Motor neuron (in vitro differentiated cells): ENCODE results near the gene SIPA1L3. TPM values are rescaled to one million over a fixed set of nuclear protein-coding genes. Genes with fewer than 3 reads are reported as not detected.
A peak's percentile ranks its signal among the peaks of the same experiment; 100 is the strongest.
"Not testable (repeated sequence)": the region's sequence is repeated elsewhere in the genome, so short reads cannot be mapped to it uniquely, and the experiment has no call there.

Experiments used
- ATAC-seq, 8 experiments: fragments of 200-7000 bp; cut with Tn5 transposase; replicated peaks in 6 of 8; 2 replicates each; pipeline ENCODE4 v1.8.0; 2021; ENCODE audit warnings: mild to moderate bottlenecking in 8 of 8, moderate library complexity in 8 of 8
- H3K27ac ChIP-seq, 2 donors: fragments of 250-450 bp; sonication (Bioruptor Pico); 2 replicates each; pipeline ENCODE4 v1.9.0; 2021; ENCODE audit warnings: antibody characterized with exemption in 2 of 2, mild to moderate bottlenecking in 2 of 2, moderate library complexity in 1 of 2
- H3K4me1 ChIP-seq, 2 donors: fragments of 250-450 bp; sonication (Bioruptor Pico); replicated peaks in 1 of 2; 2 replicates each; pipeline ENCODE4 v1.6.1; 2021; ENCODE audit warnings: antibody characterized with exemption in 2 of 2, mild to moderate bottlenecking in 2 of 2, moderate library complexity in 1 of 2
- H3K4me3 ChIP-seq, 5 donors: fragments of 250-450 bp; sonication (Bioruptor Pico); 2 replicates each; pipeline ENCODE4 v1.9.0; 2021; ENCODE audit warnings: antibody characterized with exemption in 5 of 5, mild to moderate bottlenecking in 5 of 5, moderate library complexity in 4 of 5
- WGBS, 10 experiments: fragments of 450-650 bp; shearing (Covaris generic); methylation state at CpG; one replicate each; pipeline ENCODE4 v1.0.0; 2022; 5-methylcytosine and 5-hydroxymethylcytosine counted together
- in situ Hi-C, 9 experiments: fragments of 400-800 bp; cut with MboI; loops; one replicate each; pipeline ENCODE4 v1.15.0; 2021; ENCODE audit warnings: low sequenced_read_pairs in 9 of 9, low pct_unique_long_range_greater_than_20kb in 2 of 9; ENCODE audit not compliant: unreplicated experiment in 9 of 9
- total RNA-seq, 8 experiments: library from RNA; unstranded; fragments of 300-600 nt; gene quantifications; 2 replicates each; pipeline versions ENCODE4 v1.2.3 to v1.2.4, GENCODE V29; 2022

Gene SIPA1L3, protein sequence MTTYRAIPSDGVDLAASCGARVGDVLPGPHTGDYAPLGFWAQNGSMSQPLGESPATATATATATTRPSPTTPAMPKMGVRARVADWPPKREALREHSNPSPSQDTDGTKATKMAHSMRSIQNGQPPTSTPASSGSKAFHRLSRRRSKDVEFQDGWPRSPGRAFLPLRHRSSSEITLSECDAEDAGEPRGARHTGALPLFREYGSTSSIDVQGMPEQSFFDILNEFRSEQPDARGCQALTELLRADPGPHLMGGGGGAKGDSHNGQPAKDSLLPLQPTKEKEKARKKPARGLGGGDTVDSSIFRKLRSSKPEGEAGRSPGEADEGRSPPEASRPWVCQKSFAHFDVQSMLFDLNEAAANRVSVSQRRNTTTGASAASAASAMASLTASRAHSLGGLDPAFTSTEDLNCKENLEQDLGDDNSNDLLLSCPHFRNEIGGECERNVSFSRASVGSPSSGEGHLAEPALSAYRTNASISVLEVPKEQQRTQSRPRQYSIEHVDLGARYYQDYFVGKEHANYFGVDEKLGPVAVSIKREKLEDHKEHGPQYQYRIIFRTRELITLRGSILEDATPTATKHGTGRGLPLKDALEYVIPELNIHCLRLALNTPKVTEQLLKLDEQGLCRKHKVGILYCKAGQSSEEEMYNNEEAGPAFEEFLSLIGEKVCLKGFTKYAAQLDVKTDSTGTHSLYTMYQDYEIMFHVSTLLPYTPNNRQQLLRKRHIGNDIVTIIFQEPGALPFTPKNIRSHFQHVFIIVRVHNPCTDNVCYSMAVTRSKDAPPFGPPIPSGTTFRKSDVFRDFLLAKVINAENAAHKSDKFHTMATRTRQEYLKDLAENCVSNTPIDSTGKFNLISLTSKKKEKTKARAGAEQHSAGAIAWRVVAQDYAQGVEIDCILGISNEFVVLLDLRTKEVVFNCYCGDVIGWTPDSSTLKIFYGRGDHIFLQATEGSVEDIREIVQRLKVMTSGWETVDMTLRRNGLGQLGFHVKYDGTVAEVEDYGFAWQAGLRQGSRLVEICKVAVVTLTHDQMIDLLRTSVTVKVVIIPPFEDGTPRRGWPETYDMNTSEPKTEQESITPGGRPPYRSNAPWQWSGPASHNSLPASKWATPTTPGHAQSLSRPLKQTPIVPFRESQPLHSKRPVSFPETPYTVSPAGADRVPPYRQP (N-terminal part only)
- 10 to 100 TPM in 7 of 8 experiments, 1 to 10 TPM in 1; 8.5 to 22.1 (median 15.1) TPM for total RNA-seq

DNA sequence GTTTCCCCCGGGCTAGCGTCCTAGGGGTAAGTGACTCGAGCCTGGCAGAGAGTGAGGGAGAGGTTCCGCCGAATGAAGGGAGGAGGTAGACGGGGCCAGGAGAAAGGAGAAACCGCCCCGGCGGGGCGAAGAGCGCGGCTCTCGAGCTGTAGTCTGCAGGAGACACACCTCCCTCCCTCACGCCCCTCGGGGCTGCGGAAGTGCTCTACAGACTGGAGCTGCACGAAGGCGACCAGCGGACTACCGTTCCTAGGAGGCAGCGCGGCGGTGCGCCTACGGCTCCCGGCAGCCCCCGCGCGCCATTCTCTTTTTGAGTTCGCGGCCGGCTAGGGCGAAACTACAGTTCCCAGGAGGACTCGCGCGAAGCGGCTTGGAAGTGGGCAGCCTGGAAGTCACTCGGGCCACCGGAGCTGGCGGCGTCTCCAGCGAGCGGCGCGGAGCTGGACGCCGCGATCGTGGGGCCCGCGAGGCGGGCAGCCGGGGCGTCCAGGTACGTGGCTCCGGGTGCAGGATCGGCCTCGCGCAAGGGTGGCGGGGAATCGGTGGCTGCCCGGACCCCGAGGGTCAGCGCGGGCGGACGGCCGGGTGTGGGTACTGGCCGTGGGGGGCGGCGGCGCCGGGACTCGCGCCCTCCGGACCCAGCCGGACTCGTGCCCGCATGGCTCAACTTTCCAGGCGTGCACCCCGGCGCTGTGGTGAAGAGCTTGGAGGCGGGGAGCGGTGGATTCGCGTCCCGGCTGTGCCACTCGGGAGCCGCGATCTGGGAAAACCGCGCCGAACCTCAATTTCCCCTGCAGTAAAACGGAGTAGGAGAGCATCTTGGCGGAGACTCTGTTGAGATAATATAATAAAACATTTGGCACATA is at the start of gene SIPA1L3:
TSS of gene SIPA1L3 (plus strand) at position 340 of the 866 bp plus-strand sequence. CDS start 174,358 bp downstream, outside the sequence.
- ATAC-seq, result peak; percentile 93 to 97 (median 96)
- peaks cover 17 to 18% of the 10 kb centered on the region in 2 donors for H3K4me1 ChIP-seq
- peak within 1 kb of the TSS; percentile 81 to 85 for H3K27ac ChIP-seq
- H3K4me3 ChIP-seq, result peak within 1 kb of the TSS; percentile 63 to 78 (median 73)
- in situ Hi-C loops, result loop anchor here in 5 of 9 experiments (10.0 to 25.0 kb wide), 5 partner anchors 180 to 455 kb away; partner anchors contain the start of genes CATSPERG (in 2 of the 5), DPF1 (in 1 of the 5) and PSMD8 (in 1 of the 5)
- WGBS, 10 experiments, result 0 to 5% (median 0%) methylated on average over 1 to 18 of the region's 95 CpGs; no CpG with 5 or more reads in 5 of the 10 experiments

DNA sequence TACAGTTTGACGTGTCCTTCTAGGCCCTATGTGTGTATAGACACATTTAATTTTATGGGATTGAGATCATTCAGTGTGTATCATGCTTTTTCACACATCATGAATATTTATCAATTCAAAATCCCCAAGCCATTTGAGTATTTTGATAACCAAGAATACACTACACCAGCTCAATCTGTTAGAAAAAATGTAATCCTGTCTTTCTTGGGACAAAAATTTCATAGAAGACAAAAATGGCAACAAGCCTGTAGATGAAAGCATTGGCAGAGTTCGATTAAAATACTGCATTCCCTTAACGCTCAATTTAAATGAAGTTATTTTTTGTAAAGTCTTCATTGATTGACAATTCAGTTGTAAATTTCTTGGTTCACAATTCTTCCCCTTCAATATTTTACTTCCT is 42.5 kb upstream of the SIPA1L3 start:
- Histone ChIP-seq H3K27ac (no peak overlapping the region), H3K4me3 (no peak overlapping the region), H3K4me1 (no peaks in the 10 kb centered on the region)
- WGBS, 10 experiments, result 36 to 87% (median 78%) methylated on average over 2 to 3 of the region's 3 CpGs
- in situ Hi-C loops, result no loop called here
- no peak for ATAC-seq

DNA sequence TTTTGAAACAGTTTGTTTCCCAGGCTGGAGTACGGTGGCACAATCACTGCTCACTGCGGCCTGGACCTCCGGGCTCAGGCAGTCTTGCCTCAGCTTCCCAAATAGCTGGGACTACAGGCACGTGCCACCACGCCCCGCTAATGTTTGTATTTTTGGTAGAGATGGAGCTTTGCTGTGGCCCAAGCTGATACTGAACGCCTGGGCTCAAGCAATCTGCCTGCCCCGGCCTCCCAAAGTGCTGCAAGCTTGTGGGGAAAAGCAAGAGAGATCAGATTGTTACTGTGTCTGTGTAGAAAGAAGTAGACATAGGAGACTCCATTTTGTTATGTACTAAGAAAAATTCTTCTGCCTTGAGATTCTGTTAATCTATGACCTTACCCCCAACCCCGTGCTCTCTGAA is 41.1 kb upstream of the SIPA1L3 start:
- ATAC-seq, in situ Hi-C loops, H3K4me1 ChIP-seq, H3K27ac ChIP-seq, H3K4me3 ChIP-seq: not testable (repeated sequence)
- 27 to 95% (median 77%) methylated on average over 1 to 7 of the region's 9 CpGs; no CpG with 5 or more reads in 4 of the 10 experiments for WGBS, 10 experiments

DNA sequence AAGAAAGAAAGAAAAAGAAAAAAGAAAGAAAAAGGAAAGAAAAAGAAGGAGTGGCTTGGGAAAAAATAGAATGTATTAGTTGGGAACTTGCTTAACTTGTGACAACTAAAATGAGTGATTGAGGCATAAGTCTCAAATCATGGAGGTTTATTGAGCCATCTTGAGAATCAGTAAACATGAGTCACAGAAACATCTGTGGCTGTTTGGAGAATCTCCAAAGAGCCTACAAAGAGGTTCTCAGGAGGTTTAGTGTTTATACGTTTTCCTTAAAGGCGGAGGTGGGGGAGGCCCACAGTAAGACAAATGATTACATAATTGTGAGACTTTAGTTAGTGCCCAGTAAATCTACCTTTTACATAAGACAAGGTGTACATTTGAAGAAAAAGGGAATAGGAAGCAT is 39.2 kb upstream of the SIPA1L3 start:
- no peak overlapping the region for H3K27ac ChIP-seq
- in situ Hi-C loops, result no loop called here
- H3K4me3 ChIP-seq, result no peak overlapping the region
- no peaks in the 10 kb centered on the region for H3K4me1 ChIP-seq
- peak in 2 of 8 experiments; percentile 33 to 72 for ATAC-seq
- WGBS, 10 experiments, result 0 to 100% (median 83%) methylated on average over 1 to 2 of the region's 2 CpGs; no CpG with 5 or more reads in 1 of the 10 experiments

DNA sequence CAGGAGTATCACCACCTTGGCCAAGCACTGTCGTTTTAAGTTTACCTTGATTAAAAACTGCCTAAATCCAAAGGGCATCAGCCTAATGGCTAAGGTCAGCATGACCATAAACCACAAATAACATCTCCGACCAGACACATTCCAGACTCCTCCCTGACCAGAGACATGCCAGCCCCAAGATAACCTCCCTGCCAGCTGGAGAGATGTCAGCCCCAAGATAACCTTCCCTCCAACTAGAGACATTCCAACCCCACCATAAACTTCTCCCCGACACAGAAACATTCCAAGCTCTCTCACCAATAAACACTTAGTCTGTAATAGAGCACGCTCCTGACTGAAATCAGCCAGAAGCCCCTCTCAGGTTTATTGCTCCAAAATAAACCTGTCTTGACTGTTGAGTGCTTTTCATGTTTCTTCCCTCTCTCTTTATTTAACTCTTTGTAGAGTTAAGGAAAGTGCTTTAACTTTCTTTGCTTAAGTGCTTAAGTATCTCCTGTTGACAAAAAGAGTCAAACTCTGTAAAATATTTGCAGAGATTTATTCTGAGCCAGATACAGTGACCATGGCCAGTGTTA is 37.2 kb upstream of the SIPA1L3 start:
- Histone ChIP-seq H3K4me3 (no peak overlapping the region), H3K4me1 (no peaks in the 10 kb centered on the region), H3K27ac (no peak overlapping the region)
- WGBS, 10 experiments, result 0 to 100% (median 60%) methylated on average over 1 to 4 of the region's 4 CpGs; no CpG with 5 or more reads in 3 of the 10 experiments
- in situ Hi-C loops, result no loop called here
- ATAC-seq, result no peak

DNA sequence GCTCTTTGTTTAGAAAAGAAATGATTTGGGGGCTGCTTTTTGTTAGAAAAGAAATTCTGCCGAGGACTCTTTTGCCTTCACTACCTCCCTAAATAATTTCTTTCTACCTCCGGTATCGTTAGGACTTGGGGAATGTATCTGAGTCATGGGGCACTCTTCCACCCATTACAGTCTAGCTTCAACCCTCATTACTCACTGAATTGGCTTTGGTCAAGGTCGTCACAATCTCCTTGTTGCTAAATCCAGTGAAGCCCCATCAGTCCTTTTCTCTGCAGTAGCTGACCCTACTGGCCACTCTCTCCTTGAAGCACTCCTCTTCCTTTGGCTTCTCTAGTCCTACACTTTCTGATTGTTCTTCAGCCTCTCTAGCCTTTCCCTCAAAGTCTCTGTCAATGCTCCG is 34.6 kb upstream of the SIPA1L3 start:
- no peak for ATAC-seq
- 0 to 93% (median 63%) methylated on average over 2 to 5 of the region's 5 CpGs; no CpG with 5 or more reads in 1 of the 10 experiments for WGBS, 10 experiments
- in situ Hi-C loops, result no loop called here
- Histone ChIP-seq H3K27ac (no peak overlapping the region), H3K4me1 (no peaks in the 10 kb centered on the region), H3K4me3 (no peak overlapping the region)

DNA sequence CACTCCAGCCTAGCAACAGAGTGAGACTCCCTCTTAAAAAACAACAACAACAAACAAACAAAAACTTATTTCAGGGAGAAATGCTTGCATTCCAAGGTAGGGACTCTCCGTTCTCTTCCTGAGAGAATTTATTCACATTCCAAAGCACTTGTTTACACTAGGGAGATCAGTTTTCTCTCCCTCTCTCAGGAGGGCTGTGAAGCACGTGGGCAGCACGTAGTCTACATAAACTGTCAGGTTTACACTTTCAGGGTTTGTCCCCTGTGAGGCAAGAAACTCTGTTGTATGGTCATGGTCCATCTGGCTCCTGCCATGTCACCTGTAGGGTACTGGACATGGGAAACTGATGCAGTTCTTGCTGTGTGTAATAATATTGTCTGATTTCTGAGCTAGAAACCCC is 32.2 kb upstream of the SIPA1L3 start:
- no peak overlapping the region for H3K27ac ChIP-seq
- ATAC-seq, result peak in 3 of 8 experiments; percentile 56 to 77 (median 75)
- no peak overlapping the region for H3K4me3 ChIP-seq
- in situ Hi-C loops, result no loop called here
- no peaks in the 10 kb centered on the region for H3K4me1 ChIP-seq
- WGBS, 10 experiments, result 0 to 60% (median 15%) methylated on average over 1 to 3 of the region's 3 CpGs; no CpG with 5 or more reads in 4 of the 10 experiments

DNA sequence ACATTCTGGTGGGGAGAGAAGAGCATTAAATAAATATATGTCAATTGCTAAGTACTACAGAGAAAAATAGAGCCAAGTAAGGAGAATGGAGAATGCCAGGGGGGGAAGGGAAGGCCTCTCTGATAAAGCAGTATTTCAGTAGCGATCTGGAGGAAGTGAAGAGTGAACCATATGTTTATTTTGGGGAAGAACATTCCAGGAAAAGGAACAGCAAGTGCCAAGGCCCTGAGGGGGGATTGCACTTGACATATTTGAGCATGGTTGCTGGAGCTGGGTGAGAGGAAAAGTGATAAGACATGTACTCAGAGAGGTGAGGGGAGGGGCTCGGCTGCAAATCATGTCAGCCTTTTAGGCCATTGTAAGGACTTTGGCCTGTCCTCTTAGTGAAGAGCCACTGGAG is 31.0 kb upstream of the SIPA1L3 start:
- 0 to 86% (median 44%) methylated on average over 1 to 2 of the region's 2 CpGs; no CpG with 5 or more reads in 4 of the 10 experiments for WGBS, 10 experiments
- no peak for ATAC-seq
- Histone ChIP-seq H3K4me1 (no peaks in the 10 kb centered on the region), H3K27ac (no peak overlapping the region), H3K4me3 (no peak overlapping the region)
- in situ Hi-C loops, result no loop called here

DNA sequence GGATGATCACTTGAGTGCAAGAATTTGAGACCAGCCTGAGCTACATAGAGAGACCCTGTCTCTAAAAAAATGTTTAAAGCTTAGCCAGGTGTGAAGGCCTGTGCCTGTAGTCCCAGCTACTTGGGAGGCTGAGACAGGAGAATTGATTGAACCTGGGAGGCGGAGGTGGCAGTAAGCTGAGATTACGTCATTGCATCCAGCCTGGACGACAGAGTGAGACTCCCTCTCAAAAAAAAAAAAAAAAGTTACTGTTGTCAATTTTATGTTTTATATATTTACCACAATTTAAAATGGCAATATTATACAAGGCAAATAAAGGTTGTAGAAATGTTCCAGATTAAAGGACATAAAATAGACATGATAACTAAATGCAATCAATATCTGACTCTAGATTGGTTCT is 29.9 kb upstream of the SIPA1L3 start:
- 0 to 93% (median 69%) methylated on average over 1 to 3 of the region's 3 CpGs; no CpG with 5 or more reads in 2 of the 10 experiments for WGBS, 10 experiments

DNA sequence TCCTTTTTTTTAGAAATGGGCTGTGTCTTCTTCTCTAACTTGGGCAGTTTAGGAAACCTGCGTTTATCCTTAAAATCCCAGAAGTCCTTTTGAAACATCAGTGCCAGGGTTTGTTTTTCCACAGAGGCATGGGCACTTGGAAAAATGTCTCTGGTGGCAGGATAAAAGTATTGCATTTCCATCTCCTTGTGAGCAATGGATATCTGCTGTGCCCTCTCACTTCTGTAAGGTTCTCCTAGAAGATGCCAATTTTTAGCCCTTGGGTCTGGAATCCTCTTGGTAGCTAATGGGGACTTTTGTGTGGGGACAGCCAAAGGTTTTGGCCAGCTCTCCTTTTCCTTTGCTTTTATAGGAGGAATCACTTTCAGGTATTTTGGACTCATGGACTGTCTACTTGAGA is 21.6 kb upstream of the SIPA1L3 start:
- 100% methylated on average over 1 of the region's 1 CpG; no CpG with 5 or more reads in 8 of the 10 experiments for WGBS, 10 experiments
- ATAC-seq, result no peak
- H3K4me1 ChIP-seq, result no peaks in the 10 kb centered on the region
- H3K27ac ChIP-seq, result no peak overlapping the region
- in situ Hi-C loops, result no loop called here
- no peak overlapping the region for H3K4me3 ChIP-seq

More for the DNA sequence above, 29.9 kb upstream of the SIPA1L3 start:
- Histone ChIP-seq H3K4me1 (no peaks in the 10 kb centered on the region), H3K27ac (no peak overlapping the region), H3K4me3 (no peak overlapping the region)
- in situ Hi-C loops, result no loop called here
- ATAC-seq, result no peak

DNA sequence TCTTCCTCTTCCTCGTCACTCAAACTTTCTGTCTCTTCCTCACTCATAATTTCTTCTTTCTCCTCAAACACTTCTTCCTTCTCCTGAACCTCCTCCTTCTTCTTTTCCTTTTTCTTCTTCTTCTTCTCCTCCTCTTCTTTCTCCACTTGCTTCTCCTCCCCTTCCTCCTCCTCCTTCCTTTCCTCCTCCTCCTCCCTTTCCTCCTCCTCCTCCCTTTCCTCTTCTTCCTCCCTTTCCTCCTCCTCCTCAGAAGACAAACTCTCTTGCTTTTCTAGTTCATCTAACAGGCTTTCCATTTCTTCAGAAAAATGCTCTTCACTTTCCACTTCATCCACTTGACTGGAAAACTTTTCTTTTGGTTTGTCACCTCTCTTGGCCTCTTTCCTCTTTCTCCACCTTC is 20.4 kb upstream of the SIPA1L3 start:
- no peak for ATAC-seq
- no peaks in the 10 kb centered on the region for H3K4me1 ChIP-seq
- 0 to 63% (median 28%) methylated on average over 1 of the region's 1 CpG; no CpG with 5 or more reads in 2 of the 10 experiments for WGBS, 10 experiments
- no peak overlapping the region for H3K4me3 ChIP-seq
- in situ Hi-C loops, result no loop called here
- no peak overlapping the region for H3K27ac ChIP-seq
